A549 (cell line): ENCODE results near the gene CALHM6. TPM values are rescaled to one million over a fixed set of nuclear protein-coding genes. Genes with fewer than 3 reads are reported as not detected.

ENCODE experiments used
- ATAC-seq, 2 experiments: fragments of 200-7000 bp in 1 of 2; fragments of >200 bp in 1 of 2; cut with Nextera tagmentation in 1 of 2; cut with Tn5 transposase in 1 of 2; 3 replicates each; pipeline versions ENCODE4 v1.8.0 to v1.9.1; 2018 to 2020; ENCODE audit warnings: mild to moderate bottlenecking in 1 of 2, moderate library complexity in 1 of 2
- CTCF ChIA-PET: fragments of 300-600 bp; sonication (Branson Sonifier 250); formaldehyde crosslinking; extraction: SDS; loops from one replicate; lab custom pipeline; 2021; ENCODE audit warnings: antibody characterized with exemption, inconsistent platforms; lab: Yijun Ruan, JAX
- POLR2A ChIA-PET: fragments of 350-600 bp; formaldehyde crosslinking; extraction: SDS; loops from one replicate; lab custom pipeline; 2021; ENCODE audit warnings: antibody characterized with exemption, inconsistent platforms; lab: Yijun Ruan, JAX
- DNase-seq, 2 experiments: peaks; one replicate each; pipeline versions ENCODE4 v3.0.0 to v3.0.0-alpha.2; 2011 to 2016; ENCODE audit warnings: low read depth in 1 of 2, low spot score in 1 of 2
- FAIRE-seq: peaks from 2 replicates; lab custom pipeline; 2011; peaks lifted over from hg19 to GRCh38; lab: Jason Lieb, UNC
- H3K27ac ChIP-seq, 2 experiments: fragments of >200 bp; sonication (Bioruptor Twin); formaldehyde crosslinking; 3 replicates each; pipeline ENCODE4 v1.5.1; 2016 to 2017
- H3K4me1 ChIP-seq: fragments of >200 bp; sonication (Bioruptor Twin); formaldehyde crosslinking; 3 replicates; pipeline ENCODE4 v1.6.1; 2016
- H3K4me2 ChIP-seq: fragments of >200 bp; sonication (Bioruptor Twin); formaldehyde crosslinking; 3 replicates; pipeline ENCODE4 v1.6.1; 2016
- H3K4me3 ChIP-seq: fragments of >200 bp; sonication (Bioruptor Twin); formaldehyde crosslinking; 3 replicates; pipeline ENCODE4 v1.5.1; 2016
- H3K9me3 ChIP-seq: fragments of >200 bp; sonication (Bioruptor Twin); formaldehyde crosslinking; 3 replicates; pipeline ENCODE4 v1.6.1; 2016
- CBX8 ChIP-seq: fragments of 200-600 bp; sonication (generic); IDR thresholded peaks from 2 replicates; pipeline ENCODE4 v1.6.1; 2016
- CHD4 ChIP-seq: fragments of 200-600 bp; sonication (generic); IDR thresholded peaks from 2 replicates; pipeline ENCODE4 v1.6.1; 2016; ENCODE audit warnings: antibody characterized with exemption, mild to moderate bottlenecking, borderline replicate concordance
- EHMT2 ChIP-seq: fragments of 200-600 bp; sonication (generic); IDR thresholded peaks from 2 replicates; pipeline ENCODE4 v1.6.1; 2016; ENCODE audit warnings: antibody characterized with exemption, low read depth, mild to moderate bottlenecking, moderate library complexity
- ELK1 ChIP-seq: fragments of 150-350 bp; IDR thresholded peaks from 2 replicates; pipeline ENCODE4 v1.6.1; 2014; ENCODE audit warnings: low read depth, mild to moderate bottlenecking, low read length
- EP300 ChIP-seq, 2 experiments: fragments of >200 bp; sonication (Bioruptor Twin); formaldehyde crosslinking; IDR thresholded peaks; 2 replicates in 1 of 2; 3 replicates in 1 of 2; pipeline ENCODE4 v1.6.1; 2016 to 2017
- FOSL2 ChIP-seq, 2 experiments: fragments of 450-650 bp in 1 of 2; fragments of >200 bp in 1 of 2; sonication (Bioruptor Twin) in 1 of 2; formaldehyde crosslinking; IDR thresholded peaks; 2 replicates each; pipeline versions ENCODE4 v1.5.0 to v1.6.1; 2016 to 2020; ENCODE audit warnings: mild to moderate bottlenecking in 1 of 2, moderate library complexity in 1 of 2
- GATA3 ChIP-seq: IDR thresholded peaks from 2 replicates; pipeline ENCODE4 v1.6.1; 2012; ENCODE audit warnings: borderline replicate concordance
- HOXA7 ChIP-seq: fragments of 250-450 bp; sonication (Bioruptor Pico); IDR thresholded peaks from 2 replicates; pipeline ENCODE4 v1.5.0; 2020; ENCODE audit warnings: mild to moderate bottlenecking, moderate library complexity
- JUNB ChIP-seq: fragments of >200 bp; sonication (Bioruptor Twin); formaldehyde crosslinking; IDR thresholded peaks from 2 replicates; pipeline ENCODE4 v1.6.1; 2016
- KDM5A ChIP-seq: fragments of 200-600 bp; sonication (generic); IDR thresholded peaks from 2 replicates; pipeline ENCODE4 v1.6.1; 2016; ENCODE audit warnings: antibody characterized with exemption, mild to moderate bottlenecking
- NPAS2 ChIP-seq: fragments of 250-450 bp; sonication (Bioruptor Pico); IDR thresholded peaks from 2 replicates; pipeline ENCODE4 v1.8.0; 2022; ENCODE audit warnings: mild to moderate bottlenecking, moderate library complexity, borderline replicate concordance
- PBX3 ChIP-seq: IDR thresholded peaks from 2 replicates; pipeline ENCODE4 v1.6.1; 2012
- POLR2AphosphoS2 ChIP-seq: conservative IDR thresholded peaks from 2 replicates; pipeline ENCODE4 v1.6.1; 2012; ENCODE audit warnings: low read length, improper control_type of control experiment, inconsistent platforms
- RAD21 ChIP-seq, 2 experiments: fragments of >200 bp in 1 of 2; sonication (Bioruptor Twin) in 1 of 2; formaldehyde crosslinking in 1 of 2; IDR thresholded peaks in 1 of 2; conservative IDR thresholded peaks in 1 of 2; 2 replicates in 1 of 2; 3 replicates in 1 of 2; pipeline ENCODE4 v1.6.1; 2012 to 2018; ENCODE audit warnings: inconsistent platforms in 1 of 2
- SMC3 ChIP-seq: fragments of >200 bp; sonication (Bioruptor Twin); formaldehyde crosslinking; IDR thresholded peaks from 3 replicates; pipeline ENCODE4 v1.6.1; 2018; ENCODE audit warnings: inconsistent platforms
- USF2 ChIP-seq: fragments of 450-650 bp; IDR thresholded peaks from 2 replicates; pipeline ENCODE4 v1.6.1; 2014; ENCODE audit warnings: antibody characterized with exemption
- ZFP36 ChIP-seq: fragments of 450-650 bp; IDR thresholded peaks from 2 replicates; pipeline ENCODE4 v1.6.1; 2014; ENCODE audit warnings: borderline replicate concordance; ENCODE audit not compliant: partially characterized antibody
- ZNF302 ChIP-seq: fragments of 250-450 bp; sonication (Bioruptor Pico); IDR thresholded peaks from 2 replicates; pipeline ENCODE4 v1.9.0; 2021; ENCODE audit warnings: inconsistent platforms, mild to moderate bottlenecking, moderate library complexity
- ZSCAN20 ChIP-seq: fragments of 250-450 bp; sonication (Bioruptor Pico); IDR thresholded peaks from 2 replicates; pipeline ENCODE4 v1.8.0; 2022; ENCODE audit warnings: mild to moderate bottlenecking, moderate library complexity
- WGBS: methylation state at CpG from one replicate; pipeline ENCODE4 v1.1.6; 2017; ENCODE audit errors: missing lambda C conversion rate; 5-methylcytosine and 5-hydroxymethylcytosine counted together
- polyA plus RNA-seq, 4 experiments: library from polyadenylated mRNA; depleted of rRNA in 3 of 4; stranded (reverse); fragments of >200 nt; fragmentation: RNase III in 1 of 4; extraction: RNeasy Plus Mini Kit Qiagen cat#74134 plus additional on column Dnase treatment in 1 of 4; gene quantifications; 2 replicates in 3 of 4; 3 replicates in 1 of 4; pipeline ENCODE4 v1.2.3, GENCODE V29; 2011 to 2017
- TF ChIP-seq, protein P1 (sequence below): IDR thresholded peaks from 2 replicates; pipeline ENCODE4 v1.6.1; 2012; ENCODE audit warnings: low read depth, borderline replicate concordance

CALHM6 gene
- polyA plus RNA-seq, 2 of the 4 experiments (the other 2 are of a cell fraction) = 0.31 TPM; not detected in 1

- WGBS = 95% methylated on average over 1 of the region's 1 CpG
- Histone ChIP-seq H3K9me3 (no peaks in the 10 kb centered on the region), H3K27ac (no peak overlapping the region), H3K4me1 (no peaks in the 10 kb centered on the region), H3K4me3 (no peak overlapping the region), H3K4me2 (no peak overlapping the region)
- no peak for FAIRE-seq
- ChIA-PET POLR2A (no interaction called here), CTCF (no interaction called here)
- ATAC-seq = no peak
- TF ChIP-seq POLR2AphosphoS2 (no peak), SMC3 (no peak)
- DNase-seq = no peak
Measured at GRCh38 chr6:116434056-116434725, 27.0 kb upstream of the CALHM6 start.

DNA sequence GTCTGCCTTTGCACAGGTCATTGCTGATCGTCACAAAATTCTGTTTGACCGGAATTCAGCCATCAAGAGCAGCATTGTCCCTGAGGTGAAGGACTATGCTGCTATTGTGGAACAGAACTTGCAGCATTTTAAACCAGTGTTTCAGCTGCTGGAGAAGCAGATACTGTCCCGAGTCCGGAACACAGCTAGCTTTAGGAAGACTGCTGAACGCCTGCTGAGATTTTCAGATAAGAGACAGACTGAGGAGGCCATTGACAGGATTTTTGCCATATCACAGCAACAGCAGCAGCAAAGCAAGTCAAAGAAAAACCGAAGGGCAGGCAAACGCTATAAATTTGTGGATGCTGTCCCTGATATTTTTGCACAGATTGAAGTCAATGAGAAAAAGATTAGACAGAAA is 24.6 kb upstream of the CALHM6 start:
- TF ChIP-seq GATA3 (no peak), USF2 (no peak), ZNF302 (CRISPR knock-in tag) (no peak), ELK1 (no peak), HOXA7 (no peak), EHMT2 (no peak), RAD21 (conservative IDR thresholded peaks at IDR 0.05 in 1 of 2, IDR thresholded peaks at IDR 0.05 in 1 of 2) (no peak), JUNB (no peak), CBX8 (no peak), PBX3 (no peak), ZSCAN20 (no peak)
- TF ChIP-seq, protein P1, sequence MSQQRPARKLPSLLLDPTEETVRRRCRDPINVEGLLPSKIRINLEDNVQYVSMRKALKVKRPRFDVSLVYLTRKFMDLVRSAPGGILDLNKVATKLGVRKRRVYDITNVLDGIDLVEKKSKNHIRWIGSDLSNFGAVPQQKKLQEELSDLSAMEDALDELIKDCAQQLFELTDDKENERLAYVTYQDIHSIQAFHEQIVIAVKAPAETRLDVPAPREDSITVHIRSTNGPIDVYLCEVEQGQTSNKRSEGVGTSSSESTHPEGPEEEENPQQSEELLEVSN = no peak
- no peak for FAIRE-seq
- POLR2A ChIA-PET = no interaction called here

GRCh38 chr6:116437656-116438055 is 23.5 kb upstream of the CALHM6 start:
- DNase-seq = no peak
- Histone ChIP-seq H3K4me2 (no peak overlapping the region), H3K27ac (no peak overlapping the region), H3K9me3 (no peaks in the 10 kb centered on the region), H3K4me1 (no peaks in the 10 kb centered on the region), H3K4me3 (no peak overlapping the region)
- ChIA-PET CTCF (interaction anchor here (1.2 kb wide), 1 partner anchor 150 kb away, joined by 5 read pairs; no protein-coding TSS in a partner anchor), POLR2A (no interaction called here)
- FAIRE-seq = no peak
- TF ChIP-seq CHD4 = no peak
- no peak for TF ChIP-seq NPAS2 (CRISPR knock-in tag)
- TF ChIP-seq KDM5A = no peak
- no peak for TF ChIP-seq ZFP36
- TF ChIP-seq FOSL2 (IDR thresholded peaks at IDR 0.05) = no peak
- no peak for TF ChIP-seq FOSL2 (CRISPR knock-in tag; IDR thresholded peaks at IDR 0.05)
- no peak for TF ChIP-seq GATA3
- TF ChIP-seq EP300 (IDR thresholded peaks at IDR 0.05) = no peak
- no peak for TF ChIP-seq ZNF302 (CRISPR knock-in tag)
- TF ChIP-seq ELK1 = no peak
- ATAC-seq = no peak

More for the DNA sequence above, 24.6 kb upstream of the CALHM6 start:
- Histone ChIP-seq H3K27ac (no peak overlapping the region), H3K4me3 (no peak overlapping the region), H3K9me3 (no peaks in the 10 kb centered on the region), H3K4me1 (no peaks in the 10 kb centered on the region), H3K4me2 (no peak overlapping the region)
- DNase-seq = no peak
- no peak for ATAC-seq
- CTCF ChIA-PET = interaction anchor here (0.7 to 1.2 kb wide), 2 partner anchors 149 kb away, joined by 4 to 5 read pairs; no protein-coding TSS in a partner anchor
- 93% methylated on average over 7 of the region's 7 CpGs for WGBS
